HepG2 (cell line): ENCODE data around the gene MAP4K3. TPM values are rescaled to one million over a fixed set of nuclear protein-coding genes. Genes with fewer than 3 reads are reported as not detected.

Source experiments
- ATAC-seq: fragments of 200-7000 bp; cut with Tn5 transposase; 3 replicates; pipeline ENCODE4 v1.9.1; 2020; ENCODE audit warnings: mild to moderate bottlenecking, moderate library complexity
- BruUV-seq: library from RNA; stranded (reverse); fragments of 400-500 nt; replicated peaks from 2 replicates; lab custom pipeline; 2021; lab: Mats Ljungman, UMichigan
- CTCF ChIA-PET: fragments of 300-600 bp; formaldehyde crosslinking; extraction: SDS; loops from one replicate; lab custom pipeline; 2021; ENCODE audit warnings: low total read pairs, inconsistent platforms, low intra/inter-chr PET ratio; lab: Yijun Ruan, JAX
- POLR2A ChIA-PET: fragments of 350-600 bp; sonication (Branson Sonifier 250); formaldehyde crosslinking; loops from one replicate; lab custom pipeline; 2020; ENCODE audit warnings: antibody characterized with exemption, inconsistent platforms; lab: Yijun Ruan, JAX
- DNase-seq: peaks from one replicate; pipeline ENCODE4 v3.0.0-alpha.2; 2015; ENCODE audit warnings: low spot score
- FAIRE-seq: peaks from 3 replicates; lab custom pipeline; 2011; peaks lifted over from hg19 to GRCh38; lab: Jason Lieb, UNC
- H2AFZ ChIP-seq: one replicate; pipeline ENCODE4 v1.6.1; 2011; ENCODE audit warnings: low read length, inconsistent platforms
- H3K27ac ChIP-seq: fragments of 300-600 bp; 3 replicates; pipeline ENCODE4 v1.8.0; 2011; ENCODE audit warnings: mixed run types, mild to moderate bottlenecking, mixed read lengths, low read length, inconsistent platforms; ENCODE audit not compliant: insufficient read depth; ENCODE audit errors: extremely low read length
- H3K27me3 ChIP-seq, 2 experiments: fragments of 200-600 bp in 1 of 2; 2 replicates in 1 of 2; 3 replicates in 1 of 2; pipeline versions ENCODE4 v1.6.0 to v1.8.0; 2011; ENCODE audit warnings: low read length in 2 of 2, mild to moderate bottlenecking in 2 of 2, moderate library complexity in 2 of 2, inconsistent platforms in 1 of 2; ENCODE audit not compliant: insufficient read depth in 2 of 2, control insufficient read depth in 1 of 2
- H3K36me3 ChIP-seq, 2 experiments: fragments of 200-600 bp in 1 of 2; replicated peaks in 1 of 2; 2 replicates in 1 of 2; 3 replicates in 1 of 2; pipeline versions ENCODE4 v1.5.1 to v1.8.0; 2011; ENCODE audit warnings: low read length in 2 of 2, inconsistent platforms in 1 of 2; ENCODE audit not compliant: insufficient read depth in 2 of 2, control insufficient read depth in 1 of 2
- H3K4me1 ChIP-seq: 2 replicates; pipeline ENCODE4 v1.5.1; 2012; ENCODE audit warnings: low read length, inconsistent platforms; ENCODE audit not compliant: insufficient read depth
- H3K4me2 ChIP-seq: 2 replicates; pipeline ENCODE4 v1.6.0; 2011; ENCODE audit warnings: low read depth, low read length, inconsistent platforms
- H3K4me3 ChIP-seq, 3 experiments: fragments of 200-600 bp in 1 of 3; sonication (generic), shearing (Covaris generic) in 1 of 3; replicated peaks in 1 of 3; 2 replicates each; pipeline ENCODE4 v1.5.1; 2011 to 2016; ENCODE audit warnings: low read length in 3 of 3, inconsistent platforms in 2 of 3, low read depth in 2 of 3, mild to moderate bottlenecking in 2 of 3, control low read depth in 1 of 3, mixed read lengths in 1 of 3; ENCODE audit not compliant: insufficient read depth in 1 of 3
- H3K79me2 ChIP-seq: one replicate; pipeline ENCODE4 v1.6.1; 2011; ENCODE audit warnings: low read length, inconsistent platforms; ENCODE audit not compliant: insufficient read depth
- H3K9ac ChIP-seq: 2 replicates; pipeline ENCODE4 v1.6.0; 2011; ENCODE audit warnings: mild to moderate bottlenecking, low read depth, low read length, inconsistent platforms; ENCODE audit not compliant: insufficient read depth
- H3K9me3 ChIP-seq: 2 replicates; pipeline ENCODE4 v1.5.1; 2012; ENCODE audit warnings: mild to moderate bottlenecking, low read length
- H4K20me1 ChIP-seq: 2 replicates; pipeline ENCODE4 v1.6.0; 2011; ENCODE audit warnings: inconsistent platforms, mild to moderate bottlenecking, low read length, moderate library complexity; ENCODE audit not compliant: insufficient read depth
- HNF4A ChIP-seq: sonication (generic); formaldehyde crosslinking; IDR thresholded peaks from 2 replicates; pipeline ENCODE4 v1.4.0; 2020; ENCODE audit warnings: missing genetic modification reagents
- NR1H2 ChIP-seq: sonication (generic); formaldehyde crosslinking; IDR thresholded peaks from 2 replicates; pipeline ENCODE4 v1.8.1; 2022; ENCODE audit warnings: low read depth, missing genetic modification reagents, borderline replicate concordance
- SMAD9 ChIP-seq: sonication (generic); formaldehyde crosslinking; IDR thresholded peaks from 2 replicates; pipeline ENCODE4 v1.5.1; 2020; ENCODE audit warnings: mild to moderate bottlenecking, missing genetic modification reagents
- ZFYVE20 ChIP-seq: sonication (generic); formaldehyde crosslinking; IDR thresholded peaks from 2 replicates; pipeline ENCODE4 v1.8.0; 2023; ENCODE audit warnings: low read depth, mild to moderate bottlenecking, moderate library complexity, missing genetic modification reagents, borderline replicate concordance
- ZNF12 ChIP-seq: sonication (generic); formaldehyde crosslinking; IDR thresholded peaks from 2 replicates; pipeline ENCODE4 v1.5.0; 2020; ENCODE audit warnings: missing genetic modification reagents
- ZNF430 ChIP-seq: sonication (generic); formaldehyde crosslinking; IDR thresholded peaks from 2 replicates; pipeline ENCODE4 v1.9.0; 2021; ENCODE audit warnings: mild to moderate bottlenecking, missing genetic modification reagents
- ZNF567 ChIP-seq: sonication (generic); formaldehyde crosslinking; IDR thresholded peaks from 2 replicates; pipeline ENCODE4 v1.8.1; 2023; ENCODE audit warnings: mild to moderate bottlenecking, missing genetic modification reagents, borderline replicate concordance
- whole genome bisulfite sequencing: methylation state at CpG from one replicate; pipeline ENCODE4 v1.1.6; 2017; ENCODE audit warnings: low lambda C conversion rate; 5-methylcytosine and 5-hydroxymethylcytosine counted together
- in situ Hi-C: cut with HindIII; loops from 2 replicates; pipeline ENCODE4 v1.10.0; 2017; ENCODE audit warnings: low pct_unique_long_range_greater_than_20kb; ENCODE audit not compliant: extremely low pct_ligation_motif_present
- intact Hi-C: fragments of 100-400 bp; cut with micrococcal nuclease; formaldehyde crosslinking; loops from one replicate; pipeline ENCODE4 v1.10.0; 2022; ENCODE audit not compliant: unreplicated experiment
- polyA plus RNA-seq, 8 experiments: library from polyadenylated mRNA; depleted of rRNA in 3 of 8; stranded (reverse) in 7 of 8; unstranded in 1 of 8; fragments of >200 nt; fragmentation: Illumina TruSeq in 4 of 8; extraction: Trizol in 4 of 8; gene quantifications; 2 replicates each; pipeline versions ENCODE4 v1.2.1 to v1.2.3, GENCODE V29; 2011 to 2016; ENCODE audit warnings: low read depth in 4 of 8, missing spikeins in 1 of 8, mixed read lengths in 1 of 8; ENCODE audit not compliant: insufficient read depth in 1 of 8
- total RNA-seq, 5 experiments: library from RNA; depleted of rRNA; stranded (reverse); fragments of >200 nt; fragmentation: Illumina TruSeq; extraction: Trizol; gene quantifications; 2 replicates each; pipeline ENCODE4 v1.2.3, GENCODE V29; 2016; ENCODE audit warnings: low read depth in 1 of 5
- TF ChIP-seq, protein P1 (sequence below): sonication (generic); formaldehyde crosslinking; conservative IDR thresholded peaks from 2 replicates; pipeline ENCODE4 v1.4.0; 2020; ENCODE audit warnings: missing genetic modification reagents
- TF ChIP-seq, protein P2 (sequence below): sonication (generic); formaldehyde crosslinking; conservative IDR thresholded peaks from 2 replicates; pipeline ENCODE4 v1.4.0; 2020; ENCODE audit warnings: missing genetic modification reagents

Gene MAP4K3
- total and polyA plus RNA-seq, 2 of the 13 experiments (the other 11 are each of a cell fraction or from before 2014, with no cell fraction given) = 45.9 to 53.2 TPM

GRCh38 chr2:39220136-39220535 lies 216.9 kb downstream of the MAP4K3 start:
- no peaks in the 10 kb centered on the region for H3K27me3 ChIP-seq
- no peak overlapping the region for H3K27ac ChIP-seq
- FAIRE-seq = no peak
- no peak overlapping the region for H3K4me2 ChIP-seq
- no peak for DNase-seq
- no peaks in the 10 kb centered on the region for H3K79me2 ChIP-seq
- no peak for ATAC-seq
- no peaks in the 10 kb centered on the region for H3K36me3 ChIP-seq
- TF ChIP-seq NR1H2 (CRISPR knock-in tag) = no peak
- TF ChIP-seq, protein P1, sequence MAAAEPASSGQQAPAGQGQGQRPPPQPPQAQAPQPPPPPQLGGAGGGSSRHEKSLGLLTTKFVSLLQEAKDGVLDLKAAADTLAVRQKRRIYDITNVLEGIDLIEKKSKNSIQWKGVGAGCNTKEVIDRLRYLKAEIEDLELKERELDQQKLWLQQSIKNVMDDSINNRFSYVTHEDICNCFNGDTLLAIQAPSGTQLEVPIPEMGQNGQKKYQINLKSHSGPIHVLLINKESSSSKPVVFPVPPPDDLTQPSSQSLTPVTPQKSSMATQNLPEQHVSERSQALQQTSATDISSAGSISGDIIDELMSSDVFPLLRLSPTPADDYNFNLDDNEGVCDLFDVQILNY (CRISPR knock-in tag) = no peak
- no peak for TF ChIP-seq ZNF430 (CRISPR knock-in tag)
- no peak for TF ChIP-seq ZFYVE20 (CRISPR knock-in tag)
- TF ChIP-seq ZNF12 (CRISPR knock-in tag) = no peak
- TF ChIP-seq, all 625 proteins: peak for 0
- 96% methylated on average over 2 of the region's 2 CpGs for WGBS
- intact Hi-C loops (no loop called here), in situ Hi-C loops (no loop called here)
- Histone ChIP-seq H3K9ac (no peak overlapping the region), H3K9me3 (no peaks in the 10 kb centered on the region), H3K4me1 (peaks cover 41% of the 10 kb centered on the region), H4K20me1 (no peaks in the 10 kb centered on the region), H3K4me3 (no peak overlapping the region), H2AFZ (no peak overlapping the region)
- ChIA-PET POLR2A (no interaction called here), CTCF (no interaction called here)
- no TSS peak for BruUV-seq

GRCh38 chr2:39218391-39218790 lies 218.7 kb downstream of the MAP4K3 start:
- ChIA-PET POLR2A (interaction anchor here (1.0 kb wide), 1 partner anchor 98 kb away, joined by 4 read pairs; the partner anchor contains the start of gene SOS1), CTCF (no interaction called here)
- H2AFZ ChIP-seq = no peak overlapping the region
- no peak for DNase-seq
- H3K79me2 ChIP-seq = no peaks in the 10 kb centered on the region
- no peak for FAIRE-seq
- no peak overlapping the region for H3K9ac ChIP-seq
- TF ChIP-seq HNF4A (CRISPR knock-in tag) (no peak), ZNF567 (CRISPR knock-in tag) (no peak), SMAD9 (CRISPR knock-in tag) (no peak)
- TF ChIP-seq, protein P2, sequence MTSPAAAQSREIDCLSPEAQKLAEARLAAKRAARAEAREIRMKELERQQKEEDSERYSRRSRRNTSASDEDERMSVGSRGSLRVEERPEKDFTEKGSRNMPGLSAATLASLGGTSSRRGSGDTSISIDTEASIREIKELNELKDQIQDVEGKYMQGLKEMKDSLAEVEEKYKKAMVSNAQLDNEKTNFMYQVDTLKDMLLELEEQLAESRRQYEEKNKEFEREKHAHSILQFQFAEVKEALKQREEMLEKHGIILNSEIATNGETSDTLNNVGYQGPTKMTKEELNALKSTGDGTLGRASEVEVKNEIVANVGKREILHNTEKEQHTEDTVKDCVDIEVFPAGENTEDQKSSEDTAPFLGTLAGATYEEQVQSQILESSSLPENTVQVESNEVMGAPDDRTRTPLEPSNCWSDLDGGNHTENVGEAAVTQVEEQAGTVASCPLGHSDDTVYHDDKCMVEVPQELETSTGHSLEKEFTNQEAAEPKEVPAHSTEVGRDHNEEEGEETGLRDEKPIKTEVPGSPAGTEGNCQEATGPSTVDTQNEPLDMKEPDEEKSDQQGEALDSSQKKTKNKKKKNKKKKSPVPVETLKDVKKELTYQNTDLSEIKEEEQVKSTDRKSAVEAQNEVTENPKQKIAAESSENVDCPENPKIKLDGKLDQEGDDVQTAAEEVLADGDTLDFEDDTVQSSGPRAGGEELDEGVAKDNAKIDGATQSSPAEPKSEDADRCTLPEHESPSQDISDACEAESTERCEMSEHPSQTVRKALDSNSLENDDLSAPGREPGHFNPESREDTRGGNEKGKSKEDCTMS (CRISPR knock-in tag) = no peak
- no peak overlapping the region for H3K27ac ChIP-seq
- H3K4me3 ChIP-seq = no peak overlapping the region
- intact Hi-C loops (no loop called here), in situ Hi-C loops (no loop called here)
- peaks cover 41% of the 10 kb centered on the region for H3K4me1 ChIP-seq
- BruUV-seq = no TSS peak
- WGBS = 91% methylated on average over 5 of the region's 5 CpGs
- H4K20me1 ChIP-seq = no peaks in the 10 kb centered on the region
- H3K36me3 ChIP-seq = no peaks in the 10 kb centered on the region
- H3K9me3 ChIP-seq = no peaks in the 10 kb centered on the region
- no peaks in the 10 kb centered on the region for H3K27me3 ChIP-seq
- no peak for ATAC-seq
- no peak overlapping the region for H3K4me2 ChIP-seq
